ENCODE results near the gene KRTAP10-11.
"Not testable (repeated sequence)": the region's sequence is repeated elsewhere in the genome, so short reads cannot be mapped to it uniquely, and the experiment has no call there.

DNA sequence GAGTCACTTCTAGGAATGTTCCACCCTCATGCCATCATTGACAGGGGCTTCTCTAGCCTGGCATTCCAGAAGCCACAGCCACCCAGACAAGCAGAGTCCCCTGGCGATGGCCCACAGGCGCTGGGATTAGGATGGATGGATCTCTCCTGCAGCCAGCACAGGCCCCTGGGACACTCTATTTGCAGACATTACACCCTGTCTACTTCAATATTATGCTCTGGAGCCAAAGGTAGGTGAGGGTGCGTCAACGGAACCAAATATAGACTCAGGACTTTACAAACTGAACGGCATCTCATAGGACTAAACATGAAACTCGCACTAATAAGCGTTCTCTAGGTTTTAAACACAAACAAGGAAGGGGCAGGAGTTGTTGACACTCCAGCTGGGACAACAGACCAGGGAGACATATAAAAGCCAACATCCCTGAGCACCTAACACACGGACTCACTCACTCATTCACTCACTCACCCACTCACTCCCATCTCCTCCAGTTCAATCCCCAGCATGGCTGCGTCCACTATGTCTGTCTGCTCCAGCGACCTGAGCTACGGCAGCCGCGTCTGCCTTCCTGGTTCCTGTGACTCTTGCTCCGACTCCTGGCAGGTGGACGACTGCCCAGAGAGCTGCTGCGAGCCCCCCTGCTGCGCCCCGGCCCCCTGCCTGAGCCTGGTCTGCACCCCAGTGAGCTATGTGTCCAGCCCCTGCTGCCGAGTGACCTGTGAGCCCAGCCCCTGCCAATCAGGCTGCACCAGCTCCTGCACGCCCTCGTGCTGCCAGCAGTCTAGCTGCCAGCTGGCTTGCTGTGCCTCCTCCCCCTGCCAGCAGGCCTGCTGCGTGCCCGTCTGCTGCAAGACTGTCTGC is 45.9 kb upstream of the KRTAP10-11 start, which contains the start of gene KRTAP10-7:
- TF ChIP-seq, protein P1, sequence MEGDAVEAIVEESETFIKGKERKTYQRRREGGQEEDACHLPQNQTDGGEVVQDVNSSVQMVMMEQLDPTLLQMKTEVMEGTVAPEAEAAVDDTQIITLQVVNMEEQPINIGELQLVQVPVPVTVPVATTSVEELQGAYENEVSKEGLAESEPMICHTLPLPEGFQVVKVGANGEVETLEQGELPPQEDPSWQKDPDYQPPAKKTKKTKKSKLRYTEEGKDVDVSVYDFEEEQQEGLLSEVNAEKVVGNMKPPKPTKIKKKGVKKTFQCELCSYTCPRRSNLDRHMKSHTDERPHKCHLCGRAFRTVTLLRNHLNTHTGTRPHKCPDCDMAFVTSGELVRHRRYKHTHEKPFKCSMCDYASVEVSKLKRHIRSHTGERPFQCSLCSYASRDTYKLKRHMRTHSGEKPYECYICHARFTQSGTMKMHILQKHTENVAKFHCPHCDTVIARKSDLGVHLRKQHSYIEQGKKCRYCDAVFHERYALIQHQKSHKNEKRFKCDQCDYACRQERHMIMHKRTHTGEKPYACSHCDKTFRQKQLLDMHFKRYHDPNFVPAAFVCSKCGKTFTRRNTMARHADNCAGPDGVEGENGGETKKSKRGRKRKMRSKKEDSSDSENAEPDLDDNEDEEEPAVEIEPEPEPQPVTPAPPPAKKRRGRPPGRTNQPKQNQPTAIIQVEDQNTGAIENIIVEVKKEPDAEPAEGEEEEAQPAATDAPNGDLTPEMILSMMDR (IDR thresholded peaks at IDR 0.05): not testable (repeated sequence)
- TF ChIP-seq POLR2A (IDR thresholded peaks at IDR 0.05): not testable (repeated sequence)

Data from adrenal gland (tissue), 5 donors.